Activated CD8-positive, alpha-beta memory T cell treated with anti-CD3 and anti-CD28 coated beads, Interleukin-2, amount 50 U/mL, for 1 hour (primary cell): ENCODE measurements around the gene UPF2.
"Not testable (repeated sequence)": the region's sequence is repeated elsewhere in the genome, so short reads cannot be mapped to it uniquely, and the experiment has no call there.

Experiments used
- DNase-seq: peaks from one replicate; pipeline ENCODE4 v3.0.0-alpha.2; 2020; ENCODE audit errors: extremely low read depth

UPF2 gene

GRCh38 chr10:12042797-12043651 lies at the start of gene UPF2:
UPF2 (minus strand) TSS chr10:12042809; CDS start chr10:12035423, 7,386 bp downstream.
- peak; percentile 95 for DNase-seq

GRCh38 chr10:12091421-12091820 lies 48.8 kb upstream of the UPF2 start:
- no peak for DNase-seq

GRCh38 chr10:12088919-12089318 lies 46.3 kb upstream of the UPF2 start:
- no peak for DNase-seq

- no peak for DNase-seq
Observed at GRCh38 chr10:12081879-12082557, 39.4 kb upstream of the UPF2 start.

GRCh38 chr10:12081470-12081869 lies 38.9 kb upstream of the UPF2 start:
- no peak for DNase-seq

GRCh38 chr10:12077580-12078180 lies 35.1 kb upstream of the UPF2 start:
- DNase-seq: no peak

- no peak for DNase-seq
Observed at GRCh38 chr10:12073526-12073925, 30.9 kb upstream of the UPF2 start.

GRCh38 chr10:12071441-12071840 lies 28.8 kb upstream of the UPF2 start:
- DNase-seq: not testable (repeated sequence)

- DNase-seq: peak; percentile 86
Observed at GRCh38 chr10:12068449-12069269, 26.1 kb upstream of the UPF2 start, which contains the start of gene DHTKD1. DHTKD1 (plus strand) TSS chr10:12068954; CDS start chr10:12069034, 80 bp downstream.

GRCh38 chr10:12067336-12067735 lies 24.7 kb upstream of the UPF2 start:
- no peak for DNase-seq

- no peak for DNase-seq
Observed at GRCh38 chr10:12063483-12063818, 20.8 kb upstream of the UPF2 start.

- DNase-seq: no peak
Observed at GRCh38 chr10:12062754-12063482, 20.3 kb upstream of the UPF2 start.

- no peak for DNase-seq
Observed at GRCh38 chr10:12061124-12061523, 18.5 kb upstream of the UPF2 start.

- no peak for DNase-seq
Observed at GRCh38 chr10:12056748-12057147, 14.1 kb upstream of the UPF2 start.

- no peak for DNase-seq
Observed at GRCh38 chr10:12055732-12056131, 13.1 kb upstream of the UPF2 start.

GRCh38 chr10:12051241-12051640 lies 8.6 kb upstream of the UPF2 start:
- DNase-seq: no peak

- no peak for DNase-seq
Observed at GRCh38 chr10:12050528-12050927, 7.9 kb upstream of the UPF2 start.

- no peak for DNase-seq
Observed at GRCh38 chr10:12048547-12048946, 5.9 kb upstream of the UPF2 start.

- no peak for DNase-seq
Observed at GRCh38 chr10:12045596-12045995, 3.0 kb upstream of the UPF2 start.

- no peak for DNase-seq
Observed at GRCh38 chr10:12042409-12042796, 206 bp downstream of the UPF2 start.

- no peak for DNase-seq
Observed at GRCh38 chr10:12041766-12042408, 722 bp downstream of the UPF2 start.
